GM12874 (cell line): ENCODE results near the gene TLX2.

Experiments used
- TF ChIP-seq, protein P1 (sequence below): IDR thresholded peaks from 2 replicates; pipeline ENCODE4 v1.5.1; 2011; ENCODE audit warnings: low read depth, mild to moderate bottlenecking, control low read depth, low read length, moderate library complexity; ENCODE audit not compliant: insufficient read depth

The TLX2 gene

DNA sequence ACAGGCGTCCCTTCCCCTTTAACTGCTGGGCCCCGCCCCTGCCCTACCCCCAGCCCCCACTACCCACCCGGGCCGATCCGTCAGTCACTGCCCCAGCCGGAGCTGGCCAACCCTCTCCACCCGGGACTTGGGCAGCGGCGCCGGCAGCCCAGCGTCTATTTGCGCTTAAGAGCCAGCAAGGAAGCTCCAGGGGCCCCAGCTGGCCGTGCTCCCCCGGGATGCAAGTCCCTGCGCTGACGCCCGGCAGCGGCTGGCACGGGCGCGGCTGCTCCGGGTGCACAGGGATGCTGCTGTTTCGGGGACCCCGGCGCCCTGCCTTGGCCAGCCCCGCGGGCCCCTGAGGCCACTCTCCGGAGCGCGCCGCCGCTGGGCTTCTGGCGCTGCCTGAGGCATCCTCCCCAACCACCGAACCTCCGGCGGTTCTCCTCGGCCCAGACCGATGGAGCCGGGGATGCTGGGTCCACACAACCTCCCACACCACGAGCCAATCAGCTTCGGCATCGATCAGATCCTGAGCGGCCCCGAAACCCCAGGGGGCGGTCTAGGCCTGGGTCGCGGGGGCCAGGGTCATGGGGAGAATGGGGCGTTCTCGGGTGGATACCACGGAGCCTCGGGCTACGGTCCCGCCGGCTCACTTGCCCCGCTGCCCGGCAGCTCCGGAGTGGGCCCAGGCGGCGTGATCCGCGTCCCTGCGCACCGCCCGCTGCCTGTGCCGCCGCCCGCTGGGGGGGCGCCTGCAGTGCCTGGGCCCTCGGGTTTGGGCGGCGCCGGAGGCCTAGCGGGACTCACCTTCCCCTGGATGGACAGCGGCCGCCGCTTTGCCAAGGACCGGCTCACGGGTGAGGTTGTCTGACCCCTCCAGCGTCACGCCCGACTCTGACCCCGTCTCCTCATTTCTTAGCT lies at the start of gene TLX2:
Gene TLX2, plus strand, starts transcription at position 83 of the 903 bp plus-strand sequence. Its CDS starts 357 bp downstream, at position 440.
- TF ChIP-seq, protein P1, sequence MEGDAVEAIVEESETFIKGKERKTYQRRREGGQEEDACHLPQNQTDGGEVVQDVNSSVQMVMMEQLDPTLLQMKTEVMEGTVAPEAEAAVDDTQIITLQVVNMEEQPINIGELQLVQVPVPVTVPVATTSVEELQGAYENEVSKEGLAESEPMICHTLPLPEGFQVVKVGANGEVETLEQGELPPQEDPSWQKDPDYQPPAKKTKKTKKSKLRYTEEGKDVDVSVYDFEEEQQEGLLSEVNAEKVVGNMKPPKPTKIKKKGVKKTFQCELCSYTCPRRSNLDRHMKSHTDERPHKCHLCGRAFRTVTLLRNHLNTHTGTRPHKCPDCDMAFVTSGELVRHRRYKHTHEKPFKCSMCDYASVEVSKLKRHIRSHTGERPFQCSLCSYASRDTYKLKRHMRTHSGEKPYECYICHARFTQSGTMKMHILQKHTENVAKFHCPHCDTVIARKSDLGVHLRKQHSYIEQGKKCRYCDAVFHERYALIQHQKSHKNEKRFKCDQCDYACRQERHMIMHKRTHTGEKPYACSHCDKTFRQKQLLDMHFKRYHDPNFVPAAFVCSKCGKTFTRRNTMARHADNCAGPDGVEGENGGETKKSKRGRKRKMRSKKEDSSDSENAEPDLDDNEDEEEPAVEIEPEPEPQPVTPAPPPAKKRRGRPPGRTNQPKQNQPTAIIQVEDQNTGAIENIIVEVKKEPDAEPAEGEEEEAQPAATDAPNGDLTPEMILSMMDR, result no peak

DNA sequence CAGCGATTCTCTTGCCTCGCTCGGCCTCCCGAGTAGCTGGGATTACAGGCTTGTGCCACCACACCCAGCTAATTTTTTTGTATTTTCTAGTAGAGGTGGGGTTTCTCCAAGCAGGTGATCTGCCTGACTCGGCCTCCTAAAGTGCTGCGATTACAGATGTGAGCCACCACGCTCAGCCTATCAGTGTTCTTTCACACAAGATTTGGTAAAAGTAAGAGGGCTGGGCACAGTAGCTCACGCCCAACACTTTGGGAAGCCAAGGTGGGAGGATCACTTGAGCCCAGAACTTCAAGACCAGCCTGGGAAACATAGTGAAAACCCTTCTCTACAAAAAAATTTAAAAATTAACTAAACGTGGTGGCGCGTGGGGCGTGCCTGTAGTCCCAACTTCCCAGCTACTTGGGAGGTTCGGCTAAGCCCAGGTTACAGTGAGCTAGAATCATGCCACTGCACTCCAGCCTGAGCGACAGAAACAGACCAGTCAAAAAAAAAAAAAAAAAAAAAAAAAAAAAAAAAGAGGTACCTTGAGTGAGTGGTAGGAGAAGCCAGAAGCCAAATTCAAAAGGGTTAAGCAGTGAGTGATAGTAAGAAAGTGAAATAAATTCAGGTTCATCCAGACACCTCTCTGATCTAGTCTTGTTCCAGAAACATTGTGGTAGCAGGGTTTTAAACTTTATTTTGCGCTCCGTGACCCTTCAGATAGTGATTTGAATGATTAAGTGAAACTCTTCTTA lies 42.8 kb upstream of the TLX2 start:
- TF ChIP-seq, protein P1, result no peak

DNA sequence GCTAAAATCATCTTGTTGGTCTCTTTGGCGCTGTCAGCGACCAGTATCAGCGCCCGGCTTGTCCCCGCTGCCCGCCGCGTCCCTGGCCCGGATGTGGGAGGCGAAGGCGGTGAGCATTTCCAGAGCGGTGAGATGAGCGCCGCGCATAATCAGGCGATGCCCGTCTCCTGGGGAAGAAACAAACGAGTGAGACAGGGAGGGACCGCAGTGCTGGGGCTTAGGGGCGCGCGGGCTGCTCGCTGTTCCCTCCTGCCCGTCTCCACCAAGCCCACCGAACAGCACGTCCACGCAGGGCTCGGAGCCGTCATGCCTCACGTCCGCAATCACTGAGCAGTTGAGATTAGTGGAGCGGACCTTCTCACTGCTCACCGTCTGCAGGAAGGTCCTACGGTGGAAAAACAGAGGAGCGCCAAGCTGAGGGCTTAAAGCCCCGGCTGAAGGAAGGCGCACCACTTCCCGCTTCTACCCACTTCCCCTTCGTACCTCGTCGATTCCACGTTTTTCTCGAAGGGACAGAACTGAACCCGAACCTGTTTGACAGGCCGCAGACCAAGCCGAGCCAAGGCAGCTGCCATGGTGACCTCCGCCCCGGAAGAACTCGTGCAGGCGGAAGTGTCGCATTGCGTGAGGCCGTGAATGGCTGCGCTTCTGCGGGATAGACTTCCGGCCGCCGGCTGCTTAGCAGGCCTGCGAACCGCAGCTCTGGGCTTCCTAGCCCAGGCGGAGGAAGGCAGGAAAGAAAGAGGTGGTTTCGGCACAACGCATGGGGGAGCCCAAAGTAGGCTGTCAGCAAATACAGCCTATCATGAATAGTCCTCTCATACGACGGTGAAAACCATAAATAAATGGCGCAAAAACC lies 41.9 kb upstream of the TLX2 start, which contains the start of gene MRPL53:
Gene MRPL53, minus strand, starts transcription at position 595 of the 859 bp plus-strand sequence. Its CDS starts 20 bp downstream, at position 575.
- TF ChIP-seq, protein P1, result no peak

DNA sequence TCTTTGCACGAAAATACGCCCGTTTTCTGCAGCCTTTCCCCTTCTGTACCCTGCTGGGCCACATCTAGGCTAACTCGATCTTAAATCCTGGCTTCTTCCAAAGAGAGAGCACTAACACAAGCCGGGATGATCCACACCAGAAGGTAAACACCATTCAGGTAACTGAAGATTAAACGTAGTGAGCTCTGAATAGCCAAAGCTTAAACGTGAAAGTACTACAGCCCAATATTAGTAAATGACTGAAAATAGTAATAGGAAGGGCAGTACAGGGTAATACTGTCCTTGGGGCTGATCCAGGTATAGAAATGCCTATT lies 41.3 kb upstream of the TLX2 start:
- TF ChIP-seq, protein P1, result no peak

DNA sequence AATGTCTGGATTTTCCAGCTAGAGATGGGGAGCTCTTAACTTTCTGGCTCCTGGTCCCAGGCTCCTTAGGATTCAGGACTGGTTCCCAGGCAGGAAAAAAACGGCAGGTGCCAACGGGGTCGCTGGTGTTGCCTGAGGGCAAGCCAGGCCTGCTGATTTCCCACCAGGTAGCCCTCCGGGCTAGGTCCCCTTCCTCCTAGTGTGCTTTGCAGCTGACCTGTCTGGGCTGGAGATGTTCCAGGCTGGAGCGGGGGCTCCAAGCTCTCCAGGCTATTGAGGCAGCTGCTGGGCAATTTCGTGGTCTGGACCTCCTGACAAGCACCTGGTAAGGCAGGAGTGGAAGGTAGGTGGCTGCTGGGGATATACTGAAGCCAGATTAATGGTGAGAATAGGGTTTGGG lies 39.8 kb upstream of the TLX2 start:
- TF ChIP-seq, protein P1, result no peak

DNA sequence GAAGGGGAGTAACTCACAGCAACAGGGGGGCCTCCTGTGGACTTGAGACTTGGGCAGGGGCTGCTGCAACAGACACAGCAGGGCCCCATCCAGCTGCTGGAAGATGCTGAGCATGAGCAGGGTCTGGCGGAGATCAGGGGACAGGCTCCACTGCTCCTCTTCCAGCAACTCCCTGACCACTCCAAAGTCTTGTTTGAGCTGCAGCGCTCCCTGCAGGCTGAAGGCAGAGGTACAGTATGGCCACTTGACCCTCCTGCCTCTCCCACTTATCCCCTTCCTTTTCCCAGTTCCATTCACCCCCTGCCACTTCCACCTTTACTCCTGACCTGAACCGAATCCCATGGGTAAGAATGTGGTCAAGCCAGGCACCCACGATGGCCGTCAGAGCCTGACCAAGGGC lies 39.4 kb upstream of the TLX2 start:
- TF ChIP-seq, protein P1, result peak; percentile 57
